HepG2 (cell line): ENCODE results near the gene RCOR1. TPM values are rescaled to one million over a fixed set of nuclear protein-coding genes. Genes with fewer than 3 reads are reported as not detected.

Experiments used
- ASH2L ChIP-seq: fragments of 300-600, 200-600 bp; sonication (generic); IDR thresholded peaks from 2 replicates; pipeline ENCODE4 v1.7.0; 2017; ENCODE audit warnings: low read depth, mild to moderate bottlenecking, moderate library complexity, mixed read lengths, low read length; ENCODE audit not compliant: insufficient read length
- ATF3 ChIP-seq: sonication (generic); formaldehyde crosslinking; IDR thresholded peaks from 2 replicates; pipeline ENCODE4 v1.4.0; 2020; ENCODE audit warnings: missing genetic modification reagents
- DMAP1 ChIP-seq: IDR thresholded peaks from 2 replicates; pipeline ENCODE4 v1.6.1; 2016
- HOXA3 ChIP-seq: sonication (generic); formaldehyde crosslinking; IDR thresholded peaks from 2 replicates; pipeline ENCODE4 v1.5.0; 2020; ENCODE audit warnings: missing genetic modification reagents
- NR0B2 ChIP-seq: sonication (generic); formaldehyde crosslinking; IDR thresholded peaks from 2 replicates; pipeline ENCODE4 v1.4.0; 2020; ENCODE audit warnings: mild to moderate bottlenecking, missing genetic modification reagents
- PTBP1 ChIP-seq: fragments of 200-400 bp; formaldehyde crosslinking; IDR thresholded peaks from 2 replicates; pipeline ENCODE4 v1.6.1; 2018; ENCODE audit warnings: low read length, low read depth; ENCODE audit not compliant: poor library complexity, severe bottlenecking
- RBFOX2 ChIP-seq: fragments of 200-400 bp; formaldehyde crosslinking; IDR thresholded peaks from 2 replicates; pipeline ENCODE4 v1.6.1; 2017; ENCODE audit warnings: low read depth, mild to moderate bottlenecking, low read length
- THRA ChIP-seq: sonication (generic); formaldehyde crosslinking; IDR thresholded peaks from 2 replicates; pipeline ENCODE4 v1.4.0; 2020; ENCODE audit warnings: missing genetic modification reagents, borderline replicate concordance
- USF2 ChIP-seq, 2 experiments: sonication (generic) in 1 of 2; formaldehyde crosslinking in 1 of 2; IDR thresholded peaks; 2 replicates each; pipeline versions ENCODE4 v1.5.1 to v1.6.1; 2011 to 2020; ENCODE audit warnings: borderline replicate concordance in 1 of 2, low read depth in 1 of 2, low read length in 1 of 2, mild to moderate bottlenecking in 1 of 2, missing genetic modification reagents in 1 of 2, moderate library complexity in 1 of 2
- ZBTB40 ChIP-seq, 2 experiments: fragments of 450-650 bp in 1 of 2; sonication (generic) in 1 of 2; formaldehyde crosslinking in 1 of 2; IDR thresholded peaks; 2 replicates each; pipeline versions ENCODE4 v1.6.1 to v1.8.0; 2016 to 2022; ENCODE audit warnings: antibody characterized with exemption in 1 of 2, mild to moderate bottlenecking in 1 of 2, missing genetic modification reagents in 1 of 2
- ZNF775 ChIP-seq: sonication (generic); formaldehyde crosslinking; IDR thresholded peaks from 2 replicates; pipeline ENCODE4 v1.4.0; 2020; ENCODE audit warnings: missing genetic modification reagents, mild to moderate bottlenecking, moderate library complexity, borderline replicate concordance
- ZNF780A ChIP-seq: sonication (generic); formaldehyde crosslinking; IDR thresholded peaks from 2 replicates; pipeline ENCODE4 v1.8.0; 2022; ENCODE audit warnings: mild to moderate bottlenecking, missing genetic modification reagents, moderate library complexity
- ZNF878 ChIP-seq: sonication (generic); formaldehyde crosslinking; IDR thresholded peaks from 2 replicates; pipeline ENCODE4 v1.8.1; 2023; ENCODE audit warnings: mild to moderate bottlenecking, missing genetic modification reagents, moderate library complexity
- ZSCAN9 ChIP-seq: IDR thresholded peaks from 2 replicates; pipeline ENCODE4 v1.6.1; 2016; ENCODE audit warnings: borderline replicate concordance
- polyA plus RNA-seq, 8 experiments: library from polyadenylated mRNA; depleted of rRNA in 3 of 8; stranded (reverse) in 7 of 8; unstranded in 1 of 8; fragments of >200 nt; fragmentation: Illumina TruSeq in 4 of 8; extraction: Trizol in 4 of 8; gene quantifications; 2 replicates each; pipeline versions ENCODE4 v1.2.1 to v1.2.3, GENCODE V29; 2011 to 2016; ENCODE audit warnings: low read depth in 4 of 8, missing spikeins in 1 of 8, mixed read lengths in 1 of 8; ENCODE audit not compliant: insufficient read depth in 1 of 8
- total RNA-seq, 5 experiments: library from RNA; depleted of rRNA; stranded (reverse); fragments of >200 nt; fragmentation: Illumina TruSeq; extraction: Trizol; gene quantifications; 2 replicates each; pipeline ENCODE4 v1.2.3, GENCODE V29; 2016; ENCODE audit warnings: low read depth in 1 of 5

RCOR1 gene
- total and polyA plus RNA-seq, 2 of the 13 experiments (the other 11 are each of a cell fraction or from before 2014, with no cell fraction given) = 10.2 to 11.1 TPM

GRCh38 chr14:102590667-102591099 lies 1.8 kb upstream of the RCOR1 start (continued):
- TF ChIP-seq ZNF775 (CRISPR knock-in tag) (no peak), ZNF878 (CRISPR knock-in tag) (no peak), DMAP1 (CRISPR knock-in tag) (peak; percentile 32; the same call in 1 of the 2 replicates), THRA (CRISPR knock-in tag) (peak; percentile 82; the same call in 1 of the 2 replicates), PTBP1 (no peak), ZSCAN9 (no peak; the same call in 1 of the 2 replicates), ASH2L (no peak), RBFOX2 (no peak), ZBTB40 (IDR thresholded peaks at IDR 0.05) (no peak), ZBTB40 (CRISPR knock-in tag; IDR thresholded peaks at IDR 0.05) (peak; percentile 19; the same call in 1 of the 2 replicates), NR0B2 (CRISPR knock-in tag) (no peak), ZNF780A (CRISPR knock-in tag) (no peak), ATF3 (0 out of 2 replicates have a peak, but pooled peaks have one; percentile 30), HOXA3 (CRISPR knock-in tag) (no peak; the same call in 1 of the 2 replicates), USF2 (IDR thresholded peaks at IDR 0.05; ENCODE audit: low read depth, low read length) (no peak), USF2 (CRISPR knock-in tag; IDR thresholded peaks at IDR 0.05; ENCODE audit: borderline replicate concordance) (no peak)
